HepG2 (cell line): ENCODE data around the gene TCF3. TPM values are rescaled to one million over a fixed set of nuclear protein-coding genes. Genes with fewer than 3 reads are reported as not detected.

Source experiments
- ATAC-seq: fragments of 200-7000 bp; cut with Tn5 transposase; 3 replicates; pipeline ENCODE4 v1.9.1; 2020; ENCODE audit warnings: mild to moderate bottlenecking, moderate library complexity
- BruUV-seq: library from RNA; stranded (reverse); fragments of 400-500 nt; replicated peaks from 2 replicates; lab custom pipeline; 2021; lab: Mats Ljungman, UMichigan
- CTCF ChIA-PET: fragments of 300-600 bp; formaldehyde crosslinking; extraction: SDS; loops from one replicate; lab custom pipeline; 2021; ENCODE audit warnings: low total read pairs, inconsistent platforms, low intra/inter-chr PET ratio; lab: Yijun Ruan, JAX
- POLR2A ChIA-PET: fragments of 350-600 bp; sonication (Branson Sonifier 250); formaldehyde crosslinking; loops from one replicate; lab custom pipeline; 2020; ENCODE audit warnings: antibody characterized with exemption, inconsistent platforms; lab: Yijun Ruan, JAX
- DNase-seq: peaks from one replicate; pipeline ENCODE4 v3.0.0-alpha.2; 2015; ENCODE audit warnings: low spot score
- FAIRE-seq: peaks from 3 replicates; lab custom pipeline; 2011; peaks lifted over from hg19 to GRCh38; lab: Jason Lieb, UNC
- H2AFZ ChIP-seq: one replicate; pipeline ENCODE4 v1.6.1; 2011; ENCODE audit warnings: low read length, inconsistent platforms
- H3K27ac ChIP-seq: fragments of 300-600 bp; 3 replicates; pipeline ENCODE4 v1.8.0; 2011; ENCODE audit warnings: mixed run types, mild to moderate bottlenecking, mixed read lengths, low read length, inconsistent platforms; ENCODE audit not compliant: insufficient read depth; ENCODE audit errors: extremely low read length
- H3K27me3 ChIP-seq, 2 experiments: fragments of 200-600 bp in 1 of 2; 2 replicates in 1 of 2; 3 replicates in 1 of 2; pipeline versions ENCODE4 v1.6.0 to v1.8.0; 2011; ENCODE audit warnings: low read length in 2 of 2, mild to moderate bottlenecking in 2 of 2, moderate library complexity in 2 of 2, inconsistent platforms in 1 of 2; ENCODE audit not compliant: insufficient read depth in 2 of 2, control insufficient read depth in 1 of 2
- H3K36me3 ChIP-seq, 2 experiments: fragments of 200-600 bp in 1 of 2; replicated peaks in 1 of 2; 2 replicates in 1 of 2; 3 replicates in 1 of 2; pipeline versions ENCODE4 v1.5.1 to v1.8.0; 2011; ENCODE audit warnings: low read length in 2 of 2, inconsistent platforms in 1 of 2; ENCODE audit not compliant: insufficient read depth in 2 of 2, control insufficient read depth in 1 of 2
- H3K4me1 ChIP-seq: 2 replicates; pipeline ENCODE4 v1.5.1; 2012; ENCODE audit warnings: low read length, inconsistent platforms; ENCODE audit not compliant: insufficient read depth
- H3K4me2 ChIP-seq: 2 replicates; pipeline ENCODE4 v1.6.0; 2011; ENCODE audit warnings: low read depth, low read length, inconsistent platforms
- H3K4me3 ChIP-seq, 3 experiments: fragments of 200-600 bp in 1 of 3; sonication (generic), shearing (Covaris generic) in 1 of 3; replicated peaks in 1 of 3; 2 replicates each; pipeline ENCODE4 v1.5.1; 2011 to 2016; ENCODE audit warnings: low read length in 3 of 3, inconsistent platforms in 2 of 3, low read depth in 2 of 3, mild to moderate bottlenecking in 2 of 3, control low read depth in 1 of 3, mixed read lengths in 1 of 3; ENCODE audit not compliant: insufficient read depth in 1 of 3
- H3K79me2 ChIP-seq: one replicate; pipeline ENCODE4 v1.6.1; 2011; ENCODE audit warnings: low read length, inconsistent platforms; ENCODE audit not compliant: insufficient read depth
- H3K9ac ChIP-seq: 2 replicates; pipeline ENCODE4 v1.6.0; 2011; ENCODE audit warnings: mild to moderate bottlenecking, low read depth, low read length, inconsistent platforms; ENCODE audit not compliant: insufficient read depth
- H3K9me3 ChIP-seq: 2 replicates; pipeline ENCODE4 v1.5.1; 2012; ENCODE audit warnings: mild to moderate bottlenecking, low read length
- H4K20me1 ChIP-seq: 2 replicates; pipeline ENCODE4 v1.6.0; 2011; ENCODE audit warnings: inconsistent platforms, mild to moderate bottlenecking, low read length, moderate library complexity; ENCODE audit not compliant: insufficient read depth
- FOSL2 ChIP-seq: sonication (generic); formaldehyde crosslinking; IDR thresholded peaks from 2 replicates; pipeline ENCODE4 v1.4.0; 2020; ENCODE audit warnings: missing genetic modification reagents
- RBAK ChIP-seq: sonication (generic); formaldehyde crosslinking; IDR thresholded peaks from 2 replicates; pipeline ENCODE4 v1.5.1; 2020; ENCODE audit warnings: mild to moderate bottlenecking, missing genetic modification reagents
- SKI ChIP-seq: fragments of 450-650 bp; IDR thresholded peaks from one replicate; pipeline ENCODE4 v1.6.1; 2018; ENCODE audit warnings: mild to moderate bottlenecking; ENCODE audit not compliant: partially characterized antibody
- ZKSCAN1 ChIP-seq: fragments of 150-350 bp; IDR thresholded peaks from 2 replicates; pipeline ENCODE4 v1.6.1; 2014; ENCODE audit warnings: low read length
- ZNF687 ChIP-seq: sonication (generic); formaldehyde crosslinking; IDR thresholded peaks from 2 replicates; pipeline ENCODE4 v1.5.1; 2020; ENCODE audit warnings: mild to moderate bottlenecking, missing genetic modification reagents, moderate library complexity
- ZNF839 ChIP-seq: sonication (generic); formaldehyde crosslinking; IDR thresholded peaks from 2 replicates; pipeline ENCODE4 v1.4.0; 2020; ENCODE audit warnings: missing genetic modification reagents, mild to moderate bottlenecking, borderline replicate concordance
- WGBS: methylation state at CpG from one replicate; pipeline ENCODE4 v1.1.6; 2017; ENCODE audit warnings: low lambda C conversion rate; 5-methylcytosine and 5-hydroxymethylcytosine counted together
- in situ Hi-C: cut with HindIII; loops from 2 replicates; pipeline ENCODE4 v1.10.0; 2017; ENCODE audit warnings: low pct_unique_long_range_greater_than_20kb; ENCODE audit not compliant: extremely low pct_ligation_motif_present
- intact Hi-C: fragments of 100-400 bp; cut with micrococcal nuclease; formaldehyde crosslinking; loops from one replicate; pipeline ENCODE4 v1.10.0; 2022; ENCODE audit not compliant: unreplicated experiment
- polyA plus RNA-seq, 8 experiments: library from polyadenylated mRNA; depleted of rRNA in 3 of 8; stranded (reverse) in 7 of 8; unstranded in 1 of 8; fragments of >200 nt; fragmentation: Illumina TruSeq in 4 of 8; extraction: Trizol in 4 of 8; gene quantifications; 2 replicates each; pipeline versions ENCODE4 v1.2.1 to v1.2.3, GENCODE V29; 2011 to 2016; ENCODE audit warnings: low read depth in 4 of 8, missing spikeins in 1 of 8, mixed read lengths in 1 of 8; ENCODE audit not compliant: insufficient read depth in 1 of 8
- total RNA-seq, 5 experiments: library from RNA; depleted of rRNA; stranded (reverse); fragments of >200 nt; fragmentation: Illumina TruSeq; extraction: Trizol; gene quantifications; 2 replicates each; pipeline ENCODE4 v1.2.3, GENCODE V29; 2016; ENCODE audit warnings: low read depth in 1 of 5
- TF ChIP-seq, protein P1 (sequence below): sonication (generic); formaldehyde crosslinking; IDR thresholded peaks from 2 replicates; pipeline ENCODE4 v1.4.0; 2020; ENCODE audit warnings: mild to moderate bottlenecking, missing genetic modification reagents, borderline replicate concordance

TCF3 gene
- total and polyA plus RNA-seq, 2 of the 13 experiments (the other 11 are each of a cell fraction or from before 2014, with no cell fraction given) = 51.4 to 53.2 TPM

DNA sequence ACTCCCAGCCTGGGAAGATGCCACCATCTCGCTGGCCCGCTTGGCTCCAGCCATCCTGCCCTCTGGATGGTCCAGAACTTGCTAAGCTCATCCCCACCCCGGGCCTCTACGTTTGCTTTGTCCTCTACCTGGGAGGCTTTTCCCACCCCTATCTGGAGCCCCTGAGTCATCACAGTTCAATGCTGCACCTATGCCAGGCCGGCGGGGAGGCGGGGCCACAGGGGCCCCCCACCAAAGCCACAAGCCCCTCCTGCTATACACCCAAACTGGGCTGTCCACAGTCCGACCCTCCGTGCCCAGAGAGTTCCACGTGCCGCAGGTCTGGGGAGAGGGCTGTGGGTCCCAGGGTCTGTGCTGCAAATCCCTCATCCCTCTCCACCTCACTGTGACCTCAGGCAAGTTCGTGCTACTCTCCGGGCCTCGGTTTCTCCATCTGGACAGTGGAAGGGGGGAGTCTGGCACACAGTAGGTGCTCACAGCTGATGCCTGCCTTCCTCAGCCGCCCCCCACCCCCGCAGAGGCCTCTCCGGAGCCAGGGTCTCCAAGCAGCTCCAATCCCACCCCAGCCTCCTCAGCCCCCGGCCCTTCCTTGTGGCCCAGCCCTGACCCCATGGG lies 1.9 kb upstream of the TCF3 start:
- ATAC-seq = no peak
- intact Hi-C loops = loop anchor here (5.0 kb wide), 1 partner anchor 47 kb away; the partner anchor contains the start of gene UQCR11
- TF ChIP-seq ZKSCAN1 = 0 out of 2 replicates have a peak, but pooled peaks have one; percentile 51
- TF ChIP-seq SKI = no peak
- TF ChIP-seq RBAK (CRISPR knock-in tag) = no peak
- TF ChIP-seq FOSL2 (CRISPR knock-in tag) = peak; percentile 66
- TF ChIP-seq ZNF839 (CRISPR knock-in tag) = no peak
- TF ChIP-seq, protein P1, sequence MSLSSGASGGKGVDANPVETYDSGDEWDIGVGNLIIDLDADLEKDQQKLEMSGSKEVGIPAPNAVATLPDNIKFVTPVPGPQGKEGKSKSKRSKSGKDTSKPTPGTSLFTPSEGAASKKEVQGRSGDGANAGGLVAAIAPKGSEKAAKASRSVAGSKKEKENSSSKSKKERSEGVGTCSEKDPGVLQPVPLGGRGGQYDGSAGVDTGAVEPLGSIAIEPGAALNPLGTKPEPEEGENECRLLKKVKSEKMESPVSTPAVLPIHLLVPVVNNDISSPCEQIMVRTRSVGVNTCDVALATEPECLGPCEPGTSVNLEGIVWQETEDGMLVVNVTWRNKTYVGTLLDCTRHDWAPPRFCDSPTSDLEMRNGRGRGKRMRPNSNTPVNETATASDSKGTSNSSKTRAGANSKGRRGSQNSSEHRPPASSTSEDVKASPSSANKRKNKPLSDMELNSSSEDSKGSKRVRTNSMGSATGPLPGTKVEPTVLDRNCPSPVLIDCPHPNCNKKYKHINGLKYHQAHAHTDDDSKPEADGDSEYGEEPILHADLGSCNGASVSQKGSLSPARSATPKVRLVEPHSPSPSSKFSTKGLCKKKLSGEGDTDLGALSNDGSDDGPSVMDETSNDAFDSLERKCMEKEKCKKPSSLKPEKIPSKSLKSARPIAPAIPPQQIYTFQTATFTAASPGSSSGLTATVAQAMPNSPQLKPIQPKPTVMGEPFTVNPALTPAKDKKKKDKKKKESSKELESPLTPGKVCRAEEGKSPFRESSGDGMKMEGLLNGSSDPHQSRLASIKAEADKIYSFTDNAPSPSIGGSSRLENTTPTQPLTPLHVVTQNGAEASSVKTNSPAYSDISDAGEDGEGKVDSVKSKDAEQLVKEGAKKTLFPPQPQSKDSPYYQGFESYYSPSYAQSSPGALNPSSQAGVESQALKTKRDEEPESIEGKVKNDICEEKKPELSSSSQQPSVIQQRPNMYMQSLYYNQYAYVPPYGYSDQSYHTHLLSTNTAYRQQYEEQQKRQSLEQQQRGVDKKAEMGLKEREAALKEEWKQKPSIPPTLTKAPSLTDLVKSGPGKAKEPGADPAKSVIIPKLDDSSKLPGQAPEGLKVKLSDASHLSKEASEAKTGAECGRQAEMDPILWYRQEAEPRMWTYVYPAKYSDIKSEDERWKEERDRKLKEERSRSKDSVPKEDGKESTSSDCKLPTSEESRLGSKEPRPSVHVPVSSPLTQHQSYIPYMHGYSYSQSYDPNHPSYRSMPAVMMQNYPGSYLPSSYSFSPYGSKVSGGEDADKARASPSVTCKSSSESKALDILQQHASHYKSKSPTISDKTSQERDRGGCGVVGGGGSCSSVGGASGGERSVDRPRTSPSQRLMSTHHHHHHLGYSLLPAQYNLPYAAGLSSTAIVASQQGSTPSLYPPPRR (CRISPR knock-in tag) = no peak
- TF ChIP-seq ZNF687 = peak; percentile 32

More for the DNA sequence above, 1.9 kb upstream of the TCF3 start:
- no peak overlapping the region for H2AFZ ChIP-seq
- H3K4me3 ChIP-seq = peak overlapping the region in 1 of 3 experiments; percentile 32; a peak in 1 of 6 replicates
- DNase-seq (no peak), FAIRE-seq (no peak)
- H3K4me2 ChIP-seq = peak overlapping the region; percentile 47
- WGBS = 6% methylated on average over 2 of the region's 18 CpGs
- peaks cover 48% of the 10 kb centered on the region for H3K4me1 ChIP-seq
- in situ Hi-C loops = no loop called here
- CTCF ChIA-PET = no interaction called here
- H3K27ac ChIP-seq = no peak overlapping the region
- POLR2A ChIA-PET = no interaction called here
- no peak overlapping the region for H3K9ac ChIP-seq
- peaks cover 0 to 9% of the 10 kb centered on the region in 2 experiments; a peak in 2 of 5 replicates for H3K36me3 ChIP-seq
- H3K9me3 ChIP-seq = no peaks in the 10 kb centered on the region
- BruUV-seq = no TSS peak
- peaks cover 15% of the 10 kb centered on the region for H3K79me2 ChIP-seq
- H4K20me1 ChIP-seq = no peaks in the 10 kb centered on the region
- peaks cover 5 to 45% of the 10 kb centered on the region in 2 experiments; a peak in 4 of 5 replicates for H3K27me3 ChIP-seq
